GM12872 (cell line): Measurements from ENCODE around the gene PCCA.

Experiments
- CTCF ChIP-seq: IDR thresholded peaks from 3 replicates; pipeline ENCODE4 v1.5.1; 2011; ENCODE audit warnings: low read depth, mild to moderate bottlenecking, low read length, moderate library complexity; ENCODE audit not compliant: insufficient read depth

Gene PCCA

GRCh38 chr13:100274942-100275506, 186.1 kb downstream of the PCCA start:
- TF ChIP-seq CTCF = no peak

- no peak for TF ChIP-seq CTCF
Measured at GRCh38 chr13:100275746-100276145, 186.9 kb downstream of the PCCA start.

- TF ChIP-seq CTCF = no peak
Measured at GRCh38 chr13:100280681-100281080, 191.8 kb downstream of the PCCA start.

GRCh38 chr13:100290165-100290801, 201.4 kb downstream of the PCCA start:
- TF ChIP-seq CTCF = no peak

GRCh38 chr13:100291624-100292023, 202.7 kb downstream of the PCCA start:
- no peak for TF ChIP-seq CTCF

GRCh38 chr13:100297413-100297812, 208.5 kb downstream of the PCCA start:
- no peak for TF ChIP-seq CTCF

- TF ChIP-seq CTCF = no peak
Measured at GRCh38 chr13:100298116-100298681, 209.3 kb downstream of the PCCA start.
